ENCODE measurements around the gene CFAP251. TPM values are rescaled to one million over a fixed set of nuclear protein-coding genes. Genes with fewer than 3 reads are reported as not detected.

Gene CFAP251
- total and polyA plus RNA-seq, 10 of the 15 experiments (the other 5 are each of a cell fraction or from before 2014, with no cell fraction given) = 0.10 to 0.97 (median 0.64) TPM

DNA sequence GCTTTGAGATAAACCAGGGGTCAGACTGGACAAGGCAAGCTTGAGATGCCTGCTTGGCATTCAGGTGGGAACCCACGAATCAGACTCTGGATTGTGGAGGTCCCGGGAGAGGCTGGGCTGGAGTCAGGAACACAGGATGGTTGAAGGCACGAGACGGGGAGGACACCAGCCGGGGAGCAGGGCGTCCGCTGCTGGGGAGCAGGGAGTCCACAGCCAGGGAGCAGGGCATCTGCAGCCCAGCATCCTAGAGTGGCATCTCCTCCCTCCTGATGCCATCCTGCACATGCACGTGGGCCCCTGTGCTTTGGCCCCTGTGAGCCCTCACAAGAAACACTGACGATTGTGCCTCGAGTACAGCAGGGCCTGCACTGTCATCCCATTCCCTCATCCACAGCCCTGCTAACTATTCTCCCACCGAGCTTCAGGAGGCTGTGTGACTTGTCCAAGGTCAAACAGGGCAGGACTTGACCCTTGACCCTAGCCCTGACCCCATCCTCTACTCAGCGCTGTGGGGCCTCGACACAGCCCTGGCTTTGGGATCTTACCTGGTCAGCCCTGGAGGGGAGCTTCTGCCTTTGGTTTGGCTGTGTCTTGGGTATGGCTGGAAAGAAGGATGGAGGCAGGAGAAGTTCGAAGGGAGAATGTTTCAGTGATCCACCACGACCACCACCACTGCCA, 45.1 kb downstream of the CFAP251 start:
- Histone ChIP-seq H3K79me2 (ENCODE audit: control insufficient read depth, insufficient read depth, low read length) (no peaks in the 10 kb centered on the region), H3K4me1 (ENCODE audit: control insufficient read depth, insufficient read depth, low read length) (no peaks in the 10 kb centered on the region; the same call in 1 of the 2 replicates), H3K27me3 (replicated peaks in 1 of 2; ENCODE audit: control insufficient read depth in 2 of 2, insufficient read depth in 2 of 2, low read length in 1 of 2) (no peaks in the 10 kb centered on the region; a peak in 1 of 4 replicates), H3K36me3 (ENCODE audit: control insufficient read depth in 2 of 2, insufficient read depth in 2 of 2, low read length in 1 of 2) (no peaks in the 10 kb centered on the region), H3K4me3 (no peak overlapping the region), H3K4me2 (ENCODE audit: control insufficient read depth, insufficient read depth) (no peak overlapping the region), H3K9me3 (replicated peaks; ENCODE audit: control insufficient read depth, insufficient read depth, low read length) (no peaks in the 10 kb centered on the region), H3K9ac (ENCODE audit: control insufficient read depth, insufficient read depth, low read length) (no peak overlapping the region), H4K20me1 (ENCODE audit: control insufficient read depth, insufficient read depth) (no peaks in the 10 kb centered on the region), H3K27ac (ENCODE audit: control insufficient read depth, insufficient read depth) (no peak overlapping the region), H2AFZ (ENCODE audit: control insufficient read depth, low read depth, low read length) (no peak overlapping the region)
- ChIA-PET RAD21 (ENCODE audit: unreplicated experiment) (no interaction called here), CTCF (interaction anchor here (1.0 kb wide), 1 partner anchor 8 kb away, joined by 3 read pairs; no protein-coding TSS in a partner anchor), SMC1A (ENCODE audit: uncharacterized antibody, unreplicated experiment) (interaction anchor here (1.0 kb wide), 1 partner anchor 10 kb away, joined by 3 read pairs; no protein-coding TSS in a partner anchor), POLR2A (no interaction called here)
- intact Hi-C loops (cut with micrococcal nuclease; ENCODE audit: unreplicated experiment) = no loop called here
- no peak for DNase-seq (ENCODE audit: low read depth, low spot score)
- WGBS (ENCODE audit: insufficient coverage, insufficient replicate concordance, low lambda C conversion rate, missing lambda C conversion rate) = 73% methylated on average over 15 of the region's 15 CpGs
- TF ChIP-seq EED (IDR thresholded peaks at IDR 0.05; ENCODE audit: low read depth) = no peak
- TF ChIP-seq, protein P1, sequence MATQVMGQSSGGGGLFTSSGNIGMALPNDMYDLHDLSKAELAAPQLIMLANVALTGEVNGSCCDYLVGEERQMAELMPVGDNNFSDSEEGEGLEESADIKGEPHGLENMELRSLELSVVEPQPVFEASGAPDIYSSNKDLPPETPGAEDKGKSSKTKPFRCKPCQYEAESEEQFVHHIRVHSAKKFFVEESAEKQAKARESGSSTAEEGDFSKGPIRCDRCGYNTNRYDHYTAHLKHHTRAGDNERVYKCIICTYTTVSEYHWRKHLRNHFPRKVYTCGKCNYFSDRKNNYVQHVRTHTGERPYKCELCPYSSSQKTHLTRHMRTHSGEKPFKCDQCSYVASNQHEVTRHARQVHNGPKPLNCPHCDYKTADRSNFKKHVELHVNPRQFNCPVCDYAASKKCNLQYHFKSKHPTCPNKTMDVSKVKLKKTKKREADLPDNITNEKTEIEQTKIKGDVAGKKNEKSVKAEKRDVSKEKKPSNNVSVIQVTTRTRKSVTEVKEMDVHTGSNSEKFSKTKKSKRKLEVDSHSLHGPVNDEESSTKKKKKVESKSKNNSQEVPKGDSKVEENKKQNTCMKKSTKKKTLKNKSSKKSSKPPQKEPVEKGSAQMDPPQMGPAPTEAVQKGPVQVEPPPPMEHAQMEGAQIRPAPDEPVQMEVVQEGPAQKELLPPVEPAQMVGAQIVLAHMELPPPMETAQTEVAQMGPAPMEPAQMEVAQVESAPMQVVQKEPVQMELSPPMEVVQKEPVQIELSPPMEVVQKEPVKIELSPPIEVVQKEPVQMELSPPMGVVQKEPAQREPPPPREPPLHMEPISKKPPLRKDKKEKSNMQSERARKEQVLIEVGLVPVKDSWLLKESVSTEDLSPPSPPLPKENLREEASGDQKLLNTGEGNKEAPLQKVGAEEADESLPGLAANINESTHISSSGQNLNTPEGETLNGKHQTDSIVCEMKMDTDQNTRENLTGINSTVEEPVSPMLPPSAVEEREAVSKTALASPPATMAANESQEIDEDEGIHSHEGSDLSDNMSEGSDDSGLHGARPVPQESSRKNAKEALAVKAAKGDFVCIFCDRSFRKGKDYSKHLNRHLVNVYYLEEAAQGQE (IDR thresholded peaks at IDR 0.05; ENCODE audit: low read depth, low read length) = no peak
- TF ChIP-seq, protein P2, sequence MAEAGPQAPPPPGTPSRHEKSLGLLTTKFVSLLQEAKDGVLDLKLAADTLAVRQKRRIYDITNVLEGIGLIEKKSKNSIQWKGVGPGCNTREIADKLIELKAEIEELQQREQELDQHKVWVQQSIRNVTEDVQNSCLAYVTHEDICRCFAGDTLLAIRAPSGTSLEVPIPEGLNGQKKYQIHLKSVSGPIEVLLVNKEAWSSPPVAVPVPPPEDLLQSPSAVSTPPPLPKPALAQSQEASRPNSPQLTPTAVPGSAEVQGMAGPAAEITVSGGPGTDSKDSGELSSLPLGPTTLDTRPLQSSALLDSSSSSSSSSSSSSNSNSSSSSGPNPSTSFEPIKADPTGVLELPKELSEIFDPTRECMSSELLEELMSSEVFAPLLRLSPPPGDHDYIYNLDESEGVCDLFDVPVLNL (IDR thresholded peaks at IDR 0.05; ENCODE audit: low read depth, low read length) = no peak
- no peak for TF ChIP-seq BRCA1 (IDR thresholded peaks at IDR 0.05; ENCODE audit: low read depth, low read length)
- no peak for TF ChIP-seq CEBPB (IDR thresholded peaks at IDR 0.05; ENCODE audit: borderline replicate concordance in 1 of 2, low read depth in 2 of 2, low read length in 2 of 2)
- no peak for TF ChIP-seq ZNF384 (IDR thresholded peaks at IDR 0.05; ENCODE audit: borderline replicate concordance, low read depth, low read length)
- TF ChIP-seq TCF3 (IDR thresholded peaks at IDR 0.05; ENCODE audit: borderline replicate concordance, insufficient read depth, low read depth, low read length) = no peak
- BruUV-seq (replicated peaks) = no TSS peak
- in situ Hi-C loops (cut with MboI) = no loop called here
- no peak for FAIRE-seq
- no peak for ATAC-seq

Measured in GM12878 (cell line).